ENCODE measurements around the gene PDE2A. TPM values are rescaled to one million over a fixed set of nuclear protein-coding genes. Genes with fewer than 3 reads are reported as not detected.

The PDE2A gene
- total RNA-seq, 1 experiment from 2014 or later = 0.74 TPM

DNA sequence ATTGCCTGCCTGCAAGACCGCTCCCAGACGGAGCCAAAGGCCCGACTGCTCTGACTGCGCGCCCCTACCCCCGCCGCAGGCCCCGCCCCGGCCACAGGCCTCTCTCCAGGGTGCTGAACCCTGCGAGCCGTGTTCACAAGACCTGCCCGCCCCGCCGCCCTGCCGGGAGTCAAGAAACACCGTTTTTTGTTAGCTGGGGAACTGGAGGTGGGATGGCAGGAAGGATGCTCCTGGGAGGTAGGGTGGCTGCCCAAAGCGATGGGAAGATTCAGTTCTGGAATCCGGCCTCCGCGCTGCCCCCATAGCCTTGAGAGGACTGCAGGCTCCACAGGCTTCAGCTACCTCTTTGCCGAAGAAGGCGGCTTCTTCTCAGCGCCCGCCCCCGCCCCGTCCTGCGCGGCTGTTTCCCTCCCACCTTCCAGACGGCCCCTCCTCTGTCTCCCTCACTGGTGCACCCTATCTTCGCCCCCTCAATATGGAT, 2.7 kb upstream of the PDE2A start:
- Histone ChIP-seq H3K27ac (ENCODE audit: low read length) (no peak overlapping the region), H3K9me3 (ENCODE audit: control insufficient read depth, insufficient read depth, low read depth, low read length) (no peaks in the 10 kb centered on the region), H3K4me3 (ENCODE audit: low read depth in 2 of 2, low read length in 2 of 2) (no peak overlapping the region), H3K27me3 (ENCODE audit: control insufficient read depth, insufficient read depth, low read length) (peaks cover 27% of the 10 kb centered on the region), H3K36me3 (ENCODE audit: control insufficient read depth, insufficient read depth, low read length) (no peaks in the 10 kb centered on the region), H3K4me1 (ENCODE audit: control insufficient read depth, insufficient read depth, low read length) (peaks cover 12% of the 10 kb centered on the region)
- TF ChIP-seq POLR2AphosphoS5 (IDR thresholded peaks at IDR 0.05; ENCODE audit: low read depth, low read length) = no peak
- TF ChIP-seq, protein P1, sequence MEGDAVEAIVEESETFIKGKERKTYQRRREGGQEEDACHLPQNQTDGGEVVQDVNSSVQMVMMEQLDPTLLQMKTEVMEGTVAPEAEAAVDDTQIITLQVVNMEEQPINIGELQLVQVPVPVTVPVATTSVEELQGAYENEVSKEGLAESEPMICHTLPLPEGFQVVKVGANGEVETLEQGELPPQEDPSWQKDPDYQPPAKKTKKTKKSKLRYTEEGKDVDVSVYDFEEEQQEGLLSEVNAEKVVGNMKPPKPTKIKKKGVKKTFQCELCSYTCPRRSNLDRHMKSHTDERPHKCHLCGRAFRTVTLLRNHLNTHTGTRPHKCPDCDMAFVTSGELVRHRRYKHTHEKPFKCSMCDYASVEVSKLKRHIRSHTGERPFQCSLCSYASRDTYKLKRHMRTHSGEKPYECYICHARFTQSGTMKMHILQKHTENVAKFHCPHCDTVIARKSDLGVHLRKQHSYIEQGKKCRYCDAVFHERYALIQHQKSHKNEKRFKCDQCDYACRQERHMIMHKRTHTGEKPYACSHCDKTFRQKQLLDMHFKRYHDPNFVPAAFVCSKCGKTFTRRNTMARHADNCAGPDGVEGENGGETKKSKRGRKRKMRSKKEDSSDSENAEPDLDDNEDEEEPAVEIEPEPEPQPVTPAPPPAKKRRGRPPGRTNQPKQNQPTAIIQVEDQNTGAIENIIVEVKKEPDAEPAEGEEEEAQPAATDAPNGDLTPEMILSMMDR (IDR thresholded peaks at IDR 0.05) = no peak
- TF ChIP-seq, protein P2, sequence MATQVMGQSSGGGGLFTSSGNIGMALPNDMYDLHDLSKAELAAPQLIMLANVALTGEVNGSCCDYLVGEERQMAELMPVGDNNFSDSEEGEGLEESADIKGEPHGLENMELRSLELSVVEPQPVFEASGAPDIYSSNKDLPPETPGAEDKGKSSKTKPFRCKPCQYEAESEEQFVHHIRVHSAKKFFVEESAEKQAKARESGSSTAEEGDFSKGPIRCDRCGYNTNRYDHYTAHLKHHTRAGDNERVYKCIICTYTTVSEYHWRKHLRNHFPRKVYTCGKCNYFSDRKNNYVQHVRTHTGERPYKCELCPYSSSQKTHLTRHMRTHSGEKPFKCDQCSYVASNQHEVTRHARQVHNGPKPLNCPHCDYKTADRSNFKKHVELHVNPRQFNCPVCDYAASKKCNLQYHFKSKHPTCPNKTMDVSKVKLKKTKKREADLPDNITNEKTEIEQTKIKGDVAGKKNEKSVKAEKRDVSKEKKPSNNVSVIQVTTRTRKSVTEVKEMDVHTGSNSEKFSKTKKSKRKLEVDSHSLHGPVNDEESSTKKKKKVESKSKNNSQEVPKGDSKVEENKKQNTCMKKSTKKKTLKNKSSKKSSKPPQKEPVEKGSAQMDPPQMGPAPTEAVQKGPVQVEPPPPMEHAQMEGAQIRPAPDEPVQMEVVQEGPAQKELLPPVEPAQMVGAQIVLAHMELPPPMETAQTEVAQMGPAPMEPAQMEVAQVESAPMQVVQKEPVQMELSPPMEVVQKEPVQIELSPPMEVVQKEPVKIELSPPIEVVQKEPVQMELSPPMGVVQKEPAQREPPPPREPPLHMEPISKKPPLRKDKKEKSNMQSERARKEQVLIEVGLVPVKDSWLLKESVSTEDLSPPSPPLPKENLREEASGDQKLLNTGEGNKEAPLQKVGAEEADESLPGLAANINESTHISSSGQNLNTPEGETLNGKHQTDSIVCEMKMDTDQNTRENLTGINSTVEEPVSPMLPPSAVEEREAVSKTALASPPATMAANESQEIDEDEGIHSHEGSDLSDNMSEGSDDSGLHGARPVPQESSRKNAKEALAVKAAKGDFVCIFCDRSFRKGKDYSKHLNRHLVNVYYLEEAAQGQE (IDR thresholded peaks at IDR 0.05; ENCODE audit: insufficient read depth in 1 of 2, low read depth in 2 of 2, low read length in 1 of 2) = peak; percentile 94 to 95
- TF ChIP-seq TCF7L2 (IDR thresholded peaks at IDR 0.05; ENCODE audit: low read depth, low read length) = no peak
- no peak for TF ChIP-seq SIN3A (IDR thresholded peaks at IDR 0.05; ENCODE audit: borderline replicate concordance, insufficient read depth, low read depth, low read length)
- in situ Hi-C loops (cut with HindIII; ENCODE audit: low pct_unique_long_range_greater_than_20kb, low sequenced_read_pairs) = no loop called here
- intact Hi-C loops (cut with micrococcal nuclease; ENCODE audit: unreplicated experiment) = no loop called here
- ATAC-seq (no peak), DNase-seq (ENCODE audit: low read depth, low spot score) (no peak)
- POLR2A ChIA-PET = no interaction called here
- CTCF ChIA-PET = interaction anchor here (0.9 kb wide), 1 partner anchor 90 kb away, joined by 4 read pairs; no protein-coding TSS in a partner anchor
- no TSS peak for BruUV-seq (replicated peaks)

GRCh38 chr11:72675221-72675620, 999 bp upstream of the PDE2A start:
- TF ChIP-seq SIN3A (IDR thresholded peaks at IDR 0.05; ENCODE audit: borderline replicate concordance, insufficient read depth, low read depth, low read length) (no peak), POLR2AphosphoS5 (IDR thresholded peaks at IDR 0.05; ENCODE audit: low read depth, low read length) (no peak), TCF7L2 (IDR thresholded peaks at IDR 0.05; ENCODE audit: low read depth, low read length) (no peak)
- TF ChIP-seq, protein P2 (IDR thresholded peaks at IDR 0.05; ENCODE audit: insufficient read depth in 1 of 2, low read depth in 2 of 2, low read length in 1 of 2) = no peak
- TF ChIP-seq, protein P1 (IDR thresholded peaks at IDR 0.05) = no peak
- H3K9me3 ChIP-seq (ENCODE audit: control insufficient read depth, insufficient read depth, low read depth, low read length) = no peaks in the 10 kb centered on the region
- intact Hi-C loops (cut with micrococcal nuclease; ENCODE audit: unreplicated experiment) (no loop called here), in situ Hi-C loops (cut with HindIII; ENCODE audit: low pct_unique_long_range_greater_than_20kb, low sequenced_read_pairs) (no loop called here)
- BruUV-seq (replicated peaks) = no TSS peak
- no peak overlapping the region for H3K27ac ChIP-seq (ENCODE audit: low read length)
- H3K27me3 ChIP-seq (ENCODE audit: control insufficient read depth, insufficient read depth, low read length) = peaks cover 27% of the 10 kb centered on the region
- no peak overlapping the region for H3K4me3 ChIP-seq (ENCODE audit: low read depth in 2 of 2, low read length in 2 of 2)
- no peaks in the 10 kb centered on the region for H3K4me1 ChIP-seq (ENCODE audit: control insufficient read depth, insufficient read depth, low read length)
- ChIA-PET POLR2A (no interaction called here), CTCF (interaction anchor here (1.1 kb wide), 1 partner anchor 9 kb away, joined by 3 read pairs; no protein-coding TSS in a partner anchor)
- no peaks in the 10 kb centered on the region for H3K36me3 ChIP-seq (ENCODE audit: control insufficient read depth, insufficient read depth, low read length)
- DNase-seq (ENCODE audit: low read depth, low spot score) = no peak
- no peak for ATAC-seq

Data from Panc1 (cell line).